Panc1 (cell line): ENCODE measurements around the gene DCTPP1.

Experiments
- CTCF ChIP-seq: fragments of 450-650 bp; IDR thresholded peaks from 2 replicates; pipeline ENCODE4 v1.5.1; 2017; ENCODE audit warnings: mild to moderate bottlenecking
- POLR2AphosphoS5 ChIP-seq: IDR thresholded peaks from 2 replicates; pipeline ENCODE4 v1.6.1; 2012; ENCODE audit warnings: mild to moderate bottlenecking, low read depth, low read length, moderate library complexity
- REST ChIP-seq, 2 experiments: IDR thresholded peaks; 2 replicates each; pipeline ENCODE4 v1.6.1; 2011 to 2012; ENCODE audit warnings: low read depth in 2 of 2, control low read depth in 1 of 2, low read length in 1 of 2, mild to moderate bottlenecking in 1 of 2, moderate library complexity in 1 of 2; ENCODE audit not compliant: insufficient read depth in 1 of 2

GRCh38 chr16:30474684-30475083 lies 44.9 kb upstream of the DCTPP1 start:
- TF ChIP-seq CTCF (no peak), REST (IDR thresholded peaks at IDR 0.05; ENCODE audit: insufficient read depth in 1 of 2, low read depth in 2 of 2, low read length in 1 of 2) (no peak), POLR2AphosphoS5 (no peak)
